Stimulated activated CD4-positive, alpha-beta T cell treated with anti-CD3 and anti-CD28 coated beads, Interleukin-15, amount 100 ng/mL, for 48 hours (primary cell): Measurements from ENCODE around the gene RP9.
"Not testable (repeated sequence)": the region's sequence is repeated elsewhere in the genome, so short reads cannot be mapped to it uniquely, and the experiment has no call there.

Experiments used
- DNase-seq, 2 donors: peaks; one replicate each; pipeline ENCODE4 v3.0.0-alpha.2; 2020; ENCODE audit warnings: low read depth in 2 of 2

RP9 gene

GRCh38 chr7:33101906-33102305 lies 7.3 kb downstream of the RP9 start:
- no peak for DNase-seq

GRCh38 chr7:33100770-33101169 lies 8.4 kb downstream of the RP9 start:
- no peak for DNase-seq

GRCh38 chr7:33099154-33099940 lies 9.9 kb downstream of the RP9 start:
- no peak for DNase-seq

GRCh38 chr7:33094745-33095275 lies 14.4 kb downstream of the RP9 start:
- DNase-seq, result not testable (repeated sequence)

- DNase-seq, result no peak
Measured at GRCh38 chr7:33093266-33093665, 15.9 kb downstream of the RP9 start.

GRCh38 chr7:33091641-33092191 lies 17.5 kb downstream of the RP9 start:
- no peak for DNase-seq

- no peak for DNase-seq
Measured at GRCh38 chr7:33091111-33091531, 18.1 kb downstream of the RP9 start.

- no peak for DNase-seq
Measured at GRCh38 chr7:33089142-33089541, 20.1 kb downstream of the RP9 start.

- DNase-seq, result no peak
Measured at GRCh38 chr7:33087858-33088257, 21.3 kb downstream of the RP9 start.

- DNase-seq, result no peak
Measured at GRCh38 chr7:33087356-33087755, 21.8 kb downstream of the RP9 start.

- DNase-seq, result no peak
Measured at GRCh38 chr7:33079763-33080690, 29.2 kb downstream of the RP9 start.

- no peak for DNase-seq
Measured at GRCh38 chr7:33079096-33079495, 30.1 kb downstream of the RP9 start.

GRCh38 chr7:33076737-33077136 lies 32.5 kb downstream of the RP9 start:
- DNase-seq, result no peak

GRCh38 chr7:33075818-33076518 lies 33.2 kb downstream of the RP9 start:
- DNase-seq, result no peak

GRCh38 chr7:33073243-33073642 lies 36.0 kb downstream of the RP9 start:
- no peak for DNase-seq

- no peak for DNase-seq
Measured at GRCh38 chr7:33072471-33072870, 36.7 kb downstream of the RP9 start.

GRCh38 chr7:33070831-33071230 lies 38.4 kb downstream of the RP9 start:
- DNase-seq, result no peak

GRCh38 chr7:33070277-33070676 lies 38.9 kb downstream of the RP9 start:
- no peak for DNase-seq

- DNase-seq, result no peak
Measured at GRCh38 chr7:33067921-33068320, 41.3 kb downstream of the RP9 start.

GRCh38 chr7:33066771-33067170 lies 42.4 kb downstream of the RP9 start:
- no peak for DNase-seq

GRCh38 chr7:33065981-33066380 lies 43.2 kb downstream of the RP9 start:
- no peak for DNase-seq
